Kidney capillary endothelial cell (primary cell): Measurements from ENCODE around the gene ALPK3.

ENCODE experiments used
- DNase-seq: peaks from one replicate; pipeline ENCODE4 v3.0.0-alpha.2; 2018; ENCODE audit warnings: low spot score

ALPK3 gene

DNA sequence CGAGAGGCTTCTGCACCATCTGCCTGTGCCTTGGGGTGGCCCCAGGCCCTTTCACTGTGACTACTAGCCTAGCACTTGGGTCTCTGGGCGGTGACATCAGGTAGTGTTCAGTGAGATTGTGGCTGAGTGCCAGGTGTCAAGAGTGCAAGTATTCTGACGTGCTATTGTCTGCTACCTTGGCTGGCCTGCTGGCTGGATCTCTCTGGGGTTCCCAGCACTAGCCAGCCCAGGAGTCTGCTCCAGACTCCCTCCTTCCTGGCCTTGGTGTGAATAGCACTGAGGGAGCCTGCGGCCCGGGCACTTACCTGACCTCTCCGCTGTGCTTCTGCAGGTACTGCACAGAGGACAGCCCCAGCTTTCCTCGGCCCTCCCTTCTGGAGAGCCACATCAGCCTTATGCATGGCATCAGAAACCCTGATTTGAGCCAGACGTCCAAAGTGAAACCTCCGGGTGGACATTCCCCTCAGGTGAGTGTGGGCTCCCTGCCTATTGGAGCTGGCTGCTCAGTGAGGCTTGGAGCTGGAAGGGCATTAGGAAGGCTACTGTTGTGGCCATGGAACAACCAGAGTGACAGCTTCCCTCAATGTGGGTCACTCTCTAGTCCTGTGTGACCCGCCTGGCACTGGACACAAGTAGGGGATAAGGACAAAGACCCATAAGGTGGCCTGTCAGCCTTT is 17.5 kb upstream of the ALPK3 start:
- no peak for DNase-seq

DNA sequence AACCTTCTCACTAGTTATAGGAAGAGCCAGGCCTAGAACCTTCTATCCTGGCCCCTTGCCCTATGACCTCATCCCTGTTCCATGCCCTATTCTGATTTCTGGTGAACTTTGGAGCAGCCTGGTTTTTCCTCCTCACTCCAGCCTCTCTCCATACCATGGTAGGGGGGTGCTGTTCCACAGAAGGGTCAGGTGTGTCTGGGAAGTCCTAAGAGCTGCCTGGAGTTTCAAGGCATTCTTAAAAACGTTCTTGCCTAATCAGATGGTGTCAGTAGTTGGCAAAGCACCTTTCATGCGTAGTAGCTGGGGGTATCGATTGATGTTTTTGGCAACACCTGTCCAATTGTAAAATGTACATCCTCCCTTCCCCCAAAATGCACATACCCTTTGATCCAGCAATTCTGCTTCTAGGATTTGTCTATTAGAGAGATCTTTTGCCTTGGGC is 16.8 kb upstream of the ALPK3 start:
- no peak for DNase-seq

DNA sequence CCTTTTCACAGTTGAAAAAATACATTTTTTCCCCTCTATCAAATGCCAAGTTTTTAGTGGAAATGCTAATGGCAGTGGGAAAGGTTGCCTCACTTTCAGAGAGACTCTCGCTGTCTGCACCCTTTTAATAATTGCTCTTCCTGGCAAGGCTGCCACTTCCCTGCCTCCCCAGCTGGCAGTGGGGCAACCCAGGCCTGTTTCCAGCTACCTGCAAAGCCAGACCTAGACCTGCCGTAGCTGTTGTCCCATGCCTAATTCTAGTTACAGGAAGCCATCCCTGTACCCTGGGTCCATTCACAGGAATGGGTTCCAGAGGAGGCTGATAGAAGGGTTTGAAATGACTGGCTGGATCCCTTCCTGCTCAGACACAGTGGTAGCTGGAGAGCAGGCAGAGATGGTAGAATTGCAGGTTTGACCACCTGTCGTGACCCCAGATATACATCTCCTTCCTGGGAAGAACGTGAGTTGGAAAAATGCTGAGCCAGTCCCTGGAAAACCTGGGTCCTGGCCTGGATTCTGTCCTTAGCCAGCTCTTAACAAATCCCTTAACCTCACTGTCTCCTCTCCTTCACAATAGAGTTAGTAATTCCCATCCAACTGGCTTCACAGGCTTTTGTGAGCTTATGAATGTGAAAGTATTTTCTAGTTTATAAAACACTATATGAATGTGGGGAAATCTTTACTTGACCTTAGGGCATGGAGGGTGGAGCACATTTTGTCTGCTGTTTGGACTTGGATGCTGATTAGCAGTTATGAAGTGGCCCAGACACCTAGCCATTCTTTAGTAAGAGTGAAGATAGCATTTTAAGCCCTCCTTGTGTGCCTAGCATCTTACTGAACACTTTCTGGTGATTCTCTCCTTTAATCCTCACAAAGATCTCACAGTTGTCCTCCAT is 12.9 kb upstream of the ALPK3 start:
- no peak for DNase-seq

DNA sequence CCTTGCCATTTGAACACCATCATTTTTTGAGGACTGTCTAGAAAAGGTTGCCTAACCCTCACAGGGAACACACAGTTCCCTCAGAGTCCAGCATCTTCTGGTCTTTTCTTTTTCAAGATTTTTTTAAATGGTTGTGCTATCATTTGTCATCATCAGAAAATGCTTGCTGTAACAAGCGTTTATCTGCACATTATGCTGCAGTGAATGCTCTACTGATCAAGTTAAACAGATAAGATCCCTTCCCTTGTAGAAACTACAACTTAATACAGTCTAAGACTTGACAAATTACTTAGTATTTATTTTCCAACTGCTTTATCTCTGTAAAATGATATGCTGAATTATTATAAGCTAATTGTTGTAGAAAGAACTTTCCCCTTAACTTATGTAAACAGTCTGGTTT is 11.9 kb upstream of the ALPK3 start:
- no peak for DNase-seq

DNA sequence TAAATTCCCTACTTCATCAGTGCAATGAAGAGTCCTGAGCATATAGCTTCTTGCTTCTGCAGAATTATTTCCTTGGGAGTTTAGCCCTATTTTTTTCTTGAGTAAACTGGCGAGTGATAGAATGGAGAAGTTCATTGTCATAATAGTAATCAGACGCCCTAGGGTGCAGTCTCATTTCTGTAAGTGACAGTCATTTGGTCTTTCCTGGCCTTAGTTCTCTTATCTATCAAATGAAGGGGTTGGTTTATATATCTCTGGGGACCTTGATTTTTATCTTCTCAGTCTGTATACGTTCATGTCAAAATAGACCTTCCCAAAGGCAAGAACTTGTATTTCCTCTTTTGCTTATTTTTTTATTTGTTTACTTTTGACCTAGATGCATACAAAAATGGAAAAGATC is 9.9 kb upstream of the ALPK3 start:
- DNase-seq = no peak

DNA sequence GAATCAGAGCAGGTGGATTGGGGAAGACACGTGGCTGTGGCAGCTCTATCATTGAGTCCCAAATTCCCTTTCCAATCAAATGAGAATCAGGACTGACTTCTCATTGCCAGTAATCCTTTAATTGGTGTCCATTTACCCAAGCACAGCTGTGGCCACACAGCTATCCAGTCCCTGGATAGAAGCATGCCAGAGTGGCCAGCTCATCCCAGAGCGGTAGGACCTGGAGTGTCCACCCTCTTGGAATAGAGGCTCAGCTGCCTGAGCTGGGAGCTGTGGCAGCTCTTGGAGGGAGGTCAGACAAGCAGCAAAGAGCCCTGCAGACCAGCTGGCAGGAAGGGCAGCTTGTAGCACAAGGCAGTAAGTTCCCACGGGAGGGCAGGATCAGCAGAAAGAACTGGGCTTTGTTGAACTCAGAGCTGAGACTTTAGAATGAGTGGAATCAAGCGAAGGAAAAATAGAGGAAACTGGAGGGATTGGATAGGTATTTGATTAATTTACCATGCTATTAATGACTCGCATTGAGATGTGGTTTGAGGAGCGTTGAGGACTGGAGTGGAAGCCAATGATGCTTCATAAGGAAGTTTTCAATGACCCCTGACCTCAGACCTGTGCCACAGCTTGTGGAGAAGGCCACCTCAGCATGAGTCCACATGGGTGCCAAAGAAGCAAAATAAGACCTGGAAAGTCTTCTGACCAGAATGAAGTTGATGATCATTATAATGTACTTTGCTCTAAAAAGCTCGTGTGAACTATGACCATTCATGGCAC is 6.9 kb upstream of the ALPK3 start:
- no peak for DNase-seq

DNA sequence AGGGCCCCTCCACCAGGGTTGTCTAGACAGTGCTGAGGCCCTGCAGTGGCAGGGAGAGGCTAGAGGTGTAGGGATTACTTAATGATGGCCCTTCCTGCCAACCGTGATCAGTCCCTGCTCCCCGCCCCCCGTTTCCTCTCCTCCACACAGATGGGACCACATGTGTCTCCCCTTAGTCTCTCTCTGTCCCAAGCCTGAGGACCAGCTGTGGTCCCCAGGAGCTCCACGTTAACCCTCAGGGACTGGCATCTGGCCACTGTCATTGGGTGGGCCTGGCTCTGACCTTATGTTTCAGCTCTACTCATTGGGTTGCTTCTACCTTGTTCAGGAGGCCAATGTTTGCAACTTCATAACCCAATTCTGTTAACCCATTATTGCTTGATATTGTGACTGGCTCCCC is 6.0 kb upstream of the ALPK3 start:
- no peak for DNase-seq

DNA sequence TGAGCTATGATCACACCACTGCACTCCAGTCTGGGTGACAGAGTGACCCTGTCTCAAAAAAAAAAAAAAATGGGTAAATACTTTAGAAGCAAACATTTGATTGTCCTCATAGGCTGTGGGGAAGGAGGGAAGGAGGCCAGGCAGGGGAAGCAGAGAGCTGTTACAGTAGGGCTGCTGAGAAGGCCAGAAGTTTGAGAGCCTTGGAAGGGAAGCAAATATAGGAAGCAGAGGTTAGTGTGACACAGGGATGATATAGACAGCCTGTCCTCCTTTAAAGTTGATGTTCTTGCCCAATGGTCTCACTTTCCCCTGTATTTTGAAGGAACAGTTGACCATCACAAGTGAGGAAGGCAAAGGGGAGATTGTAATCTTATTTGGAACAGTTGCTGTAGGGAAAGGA is 5.3 kb upstream of the ALPK3 start:
- DNase-seq = no peak

DNA sequence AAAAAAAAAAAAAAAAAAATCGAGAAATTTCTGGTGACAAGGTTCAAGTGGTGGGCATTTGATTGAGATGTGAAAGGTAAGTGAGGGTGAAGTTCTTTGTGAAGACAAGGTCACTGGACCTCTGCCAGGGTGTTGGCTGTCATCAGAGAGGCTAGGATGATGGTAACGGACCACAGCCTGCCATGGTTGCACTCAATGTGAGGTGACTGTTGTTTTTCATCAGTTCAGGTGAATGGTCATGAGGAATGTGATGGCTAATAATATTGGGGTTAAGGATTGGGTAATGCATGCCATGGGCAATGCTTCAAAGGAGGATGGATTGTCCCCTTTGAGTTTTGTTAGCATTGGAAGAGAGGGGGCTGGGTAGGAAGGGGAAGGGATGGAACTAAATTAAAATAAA is 4.3 kb upstream of the ALPK3 start:
- no peak for DNase-seq

DNA sequence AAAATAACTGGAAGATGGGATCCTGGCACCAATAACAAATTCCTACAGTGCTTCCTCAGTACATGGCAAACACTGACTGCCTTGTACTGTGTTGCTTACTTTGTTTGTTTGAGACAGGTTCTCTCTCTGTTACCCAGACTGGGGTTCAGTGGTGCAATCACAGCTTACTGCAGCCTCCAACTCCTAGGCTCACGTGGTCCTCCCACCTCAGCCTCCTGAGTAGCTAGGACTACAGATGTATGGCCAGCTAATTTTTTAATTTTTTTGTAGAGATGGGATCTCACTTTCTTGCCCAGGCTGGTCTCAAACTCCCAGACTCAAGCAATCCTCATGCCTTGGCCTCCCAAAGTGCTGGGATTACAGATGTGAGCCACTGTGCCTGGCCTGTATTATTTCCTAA is 3.7 kb upstream of the ALPK3 start:
- no peak for DNase-seq

DNA sequence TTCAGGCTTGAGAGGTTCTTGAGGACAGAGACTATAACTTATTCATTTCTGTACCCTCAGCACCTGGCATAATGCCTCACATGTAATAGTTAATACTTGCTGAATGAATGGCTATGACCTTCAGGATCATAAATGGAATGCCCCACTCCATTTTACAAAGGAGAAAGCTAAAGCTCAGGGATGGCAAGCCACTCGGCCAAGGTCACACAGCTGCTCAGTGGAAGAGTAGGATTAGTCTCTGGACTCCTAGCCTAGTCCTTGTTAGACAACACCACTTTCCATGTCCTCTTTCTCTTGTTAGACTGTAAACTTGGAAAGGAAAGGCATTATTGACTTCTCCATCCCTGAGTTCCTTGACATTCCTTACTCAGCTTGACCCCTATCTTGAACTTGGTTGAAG is 3.2 kb upstream of the ALPK3 start:
- no peak for DNase-seq

DNA sequence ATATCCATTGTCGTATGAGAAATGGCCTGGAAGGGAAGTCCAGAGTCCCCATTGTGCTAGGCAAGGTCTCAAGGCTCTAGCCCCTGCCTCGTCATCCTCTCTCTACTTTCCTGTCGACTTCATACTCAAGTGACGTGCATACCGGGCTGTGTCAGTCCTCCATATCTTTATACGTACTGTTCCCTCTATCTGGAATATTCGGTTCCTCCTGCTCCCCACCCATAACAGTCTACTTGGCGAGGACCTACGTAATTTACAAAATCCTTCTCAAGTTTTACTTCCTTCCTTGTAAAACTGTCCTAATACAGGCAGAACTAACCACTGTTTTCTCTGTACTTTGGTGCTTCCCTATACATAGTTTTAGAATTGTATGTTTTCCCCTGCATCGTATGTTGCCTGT is 2.2 kb upstream of the ALPK3 start:
- DNase-seq = no peak

DNA sequence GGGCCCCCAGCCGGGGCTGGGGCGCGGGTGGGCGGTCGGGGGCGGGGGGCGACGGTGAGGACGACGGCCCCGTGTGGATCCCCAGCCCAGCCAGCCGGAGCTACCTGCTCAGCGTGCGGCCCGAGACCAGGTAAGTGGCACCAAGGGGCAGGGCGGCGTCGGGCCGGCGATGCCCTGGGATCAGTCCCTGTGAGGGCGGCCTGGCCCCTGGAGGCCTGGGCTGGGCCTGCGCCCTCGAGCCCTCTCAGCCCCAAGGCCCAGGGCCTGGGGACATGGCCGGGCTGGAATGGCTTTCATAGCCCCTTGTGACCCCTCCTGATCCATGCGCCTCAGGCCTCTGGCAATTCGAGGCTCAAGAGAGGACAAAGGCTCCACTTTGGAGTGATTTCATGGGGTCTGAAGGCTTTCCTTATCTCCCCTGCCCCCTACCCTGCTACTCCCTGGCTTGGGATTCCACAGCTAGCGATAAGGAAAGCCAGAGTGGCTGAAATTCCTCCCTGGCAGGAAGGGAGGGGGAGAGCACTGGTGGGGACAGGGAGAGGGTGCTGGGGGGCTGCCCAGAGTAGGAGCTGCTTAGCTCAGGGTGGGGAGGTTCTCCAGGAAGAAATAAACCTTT is 418 bp downstream of the ALPK3 start:
- peak; percentile 22 for DNase-seq

DNA sequence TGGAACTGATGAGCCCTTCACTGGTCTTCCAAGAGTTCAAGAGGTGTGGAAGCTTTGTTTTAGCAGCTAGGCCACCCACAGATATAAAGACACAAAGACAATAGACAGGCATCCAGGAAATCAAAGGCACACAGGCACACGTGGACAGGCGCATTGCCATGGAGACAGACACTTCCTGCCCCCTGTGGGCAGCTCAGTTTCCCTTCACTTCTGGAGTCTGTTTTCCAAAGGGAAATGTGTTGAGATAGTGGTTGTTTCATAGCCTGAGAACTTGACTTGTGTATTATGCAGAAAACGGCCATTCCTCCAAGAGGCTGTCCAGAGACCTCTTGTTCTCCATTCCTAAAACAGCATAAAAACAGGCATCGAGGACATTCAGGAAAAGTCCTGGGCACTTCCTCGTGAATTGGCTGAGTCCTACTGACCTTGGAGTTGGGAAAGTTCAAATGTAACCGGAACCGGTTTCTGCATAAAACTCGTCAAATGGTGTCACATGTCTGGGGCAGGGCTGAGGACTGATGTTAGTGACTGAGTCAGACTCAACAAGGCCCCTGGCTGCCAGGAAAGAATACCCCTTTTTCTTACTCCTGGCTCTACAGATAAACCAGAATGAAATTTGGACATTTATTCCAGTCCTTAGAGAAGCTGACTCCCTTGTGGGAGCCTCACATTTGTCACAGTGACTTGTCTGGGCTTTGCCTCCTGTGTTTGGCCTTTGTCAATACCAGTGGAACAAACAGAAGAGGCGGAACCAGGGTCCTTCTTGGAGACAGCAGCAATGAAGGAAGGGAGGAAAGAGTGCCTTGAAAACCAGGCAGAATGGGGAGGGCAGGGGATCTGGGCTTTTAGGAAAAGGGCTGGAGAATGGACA is 1.3 kb downstream of the ALPK3 start:
- peak; percentile 90 for DNase-seq

DNA sequence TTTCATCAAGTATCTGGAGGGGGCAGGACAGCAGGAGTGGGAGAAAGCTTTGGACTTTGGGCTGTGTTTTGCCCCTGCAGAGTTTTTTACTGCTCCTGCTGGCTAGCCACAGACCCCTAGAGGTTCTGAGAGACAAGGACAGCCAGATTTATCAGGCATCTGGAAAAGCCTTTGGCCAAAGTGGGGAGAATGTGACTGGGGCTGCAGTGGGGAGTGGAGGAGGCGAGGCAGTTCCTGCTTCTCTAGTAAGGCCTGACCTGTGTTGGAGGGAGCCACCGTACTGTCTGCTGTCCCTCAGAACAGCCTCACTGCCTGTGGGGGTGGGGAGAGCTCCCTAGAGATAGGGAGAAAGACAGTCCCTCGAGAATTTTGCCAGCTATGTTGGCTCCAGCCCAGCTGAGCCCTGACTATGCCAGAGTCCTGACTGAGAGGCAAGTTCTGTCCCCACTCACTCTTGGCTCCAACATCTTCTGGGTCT is 2.2 kb downstream of the ALPK3 start:
- peak; percentile 23 for DNase-seq

DNA sequence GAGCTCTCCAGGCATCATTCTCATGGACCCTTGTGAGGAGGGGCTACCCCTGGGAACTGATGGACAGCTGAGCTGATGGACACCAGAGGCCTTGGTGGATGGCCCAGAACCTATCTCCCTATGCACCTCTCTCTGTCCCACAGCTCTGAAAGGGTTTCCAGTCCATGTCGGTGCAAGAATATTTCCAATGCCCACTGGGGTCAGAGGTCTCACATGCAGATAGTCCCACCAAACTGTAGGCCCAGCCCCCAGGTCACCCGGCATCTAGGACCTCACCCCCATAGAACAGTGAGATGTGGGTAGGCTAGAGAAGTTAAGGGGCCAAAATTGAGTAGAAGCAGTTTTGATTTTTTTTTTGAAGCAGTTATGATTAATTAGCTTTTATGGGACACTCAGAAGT is 2.6 kb downstream of the ALPK3 start:
- DNase-seq = no peak

DNA sequence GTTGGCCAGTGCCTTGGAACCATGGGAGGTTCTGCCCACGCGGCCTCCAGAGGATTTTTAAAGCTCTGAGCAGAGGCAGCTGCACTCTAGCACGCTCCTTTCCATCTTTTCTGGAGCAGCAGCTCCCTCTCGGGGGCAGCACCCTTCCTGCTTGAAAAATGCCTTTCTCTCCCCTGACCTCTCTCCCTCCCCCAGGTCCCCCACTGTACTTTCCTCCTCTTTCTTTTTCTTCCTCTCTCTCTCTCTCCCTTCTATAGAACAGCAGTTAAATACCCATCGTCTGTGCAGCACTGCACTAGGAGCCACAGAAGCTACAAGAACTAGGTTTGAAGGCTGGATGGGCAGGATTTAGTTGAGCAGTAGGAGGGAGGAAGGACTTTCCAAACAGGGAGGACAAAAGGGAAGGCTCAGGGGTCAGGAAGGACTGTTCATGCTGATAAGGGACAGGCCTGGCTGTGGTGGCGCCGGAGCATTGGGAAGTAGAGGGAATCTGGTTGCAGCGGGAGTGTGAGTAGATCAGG is 4.4 kb downstream of the ALPK3 start:
- peak; percentile 23 for DNase-seq

DNA sequence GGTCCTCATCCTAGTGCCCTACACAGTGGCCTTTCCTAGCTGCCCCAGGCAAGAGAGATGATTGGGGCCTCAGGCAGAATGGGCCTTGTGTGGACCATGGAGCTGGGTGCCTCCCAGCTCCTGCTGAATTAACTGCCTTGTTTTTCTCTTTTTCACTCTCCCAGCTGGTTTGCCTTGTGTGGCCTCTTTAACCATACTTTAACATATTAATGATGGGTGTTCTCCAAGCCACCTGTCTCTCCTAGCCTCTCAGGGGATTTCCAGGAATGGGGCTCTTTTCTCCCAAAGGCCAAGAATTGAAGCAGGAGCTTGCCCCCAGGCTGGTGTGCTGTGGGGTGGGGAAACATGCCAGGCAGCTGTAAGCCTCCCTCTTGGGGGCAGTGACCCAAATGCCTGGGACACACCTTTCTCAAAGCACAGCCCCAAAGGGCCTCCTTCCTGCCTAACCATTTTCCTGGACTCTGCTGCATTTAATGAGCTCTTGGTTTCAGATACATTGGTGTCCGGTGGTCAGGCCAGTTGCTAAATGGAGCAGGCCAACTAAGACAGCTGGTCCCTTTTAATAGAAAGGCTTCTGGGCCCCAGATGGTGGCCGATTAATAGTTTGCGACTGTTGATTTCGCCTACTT is 5.6 kb downstream of the ALPK3 start:
- no peak for DNase-seq

DNA sequence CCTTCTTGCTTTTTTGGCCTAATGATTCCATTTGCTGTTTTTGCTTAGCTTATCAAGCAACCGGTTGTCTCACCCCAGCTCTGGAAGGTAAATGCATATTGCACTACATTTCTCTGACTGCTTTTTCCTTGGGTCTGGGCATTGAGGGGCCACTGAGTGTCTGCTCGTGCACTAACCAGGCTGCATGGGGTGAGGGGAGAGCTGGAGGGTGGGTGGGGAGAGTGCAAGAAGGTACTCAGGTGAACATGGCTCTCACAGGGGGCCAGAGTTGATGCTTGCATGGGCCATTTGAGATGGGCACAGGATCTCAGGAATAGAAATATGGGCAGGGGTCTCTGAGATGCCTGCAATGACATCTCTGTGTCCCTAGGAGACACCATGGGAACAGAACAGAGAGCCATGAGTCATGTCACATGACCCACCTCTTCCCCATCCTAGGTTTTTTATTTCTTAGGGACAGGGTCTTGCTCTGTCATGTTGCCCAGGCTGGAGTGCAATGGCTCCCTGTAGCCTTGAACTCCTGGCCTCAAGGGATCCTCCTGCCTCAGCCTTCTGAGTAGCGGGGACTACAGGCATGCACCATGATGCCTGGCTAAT is 6.2 kb downstream of the ALPK3 start:
- DNase-seq = no peak
